ENCODE data around the gene MAP1LC3B.
"Not testable (repeated sequence)": the region's sequence is repeated elsewhere in the genome, so short reads cannot be mapped to it uniquely, and the experiment has no call there.

Gene MAP1LC3B

DNA sequence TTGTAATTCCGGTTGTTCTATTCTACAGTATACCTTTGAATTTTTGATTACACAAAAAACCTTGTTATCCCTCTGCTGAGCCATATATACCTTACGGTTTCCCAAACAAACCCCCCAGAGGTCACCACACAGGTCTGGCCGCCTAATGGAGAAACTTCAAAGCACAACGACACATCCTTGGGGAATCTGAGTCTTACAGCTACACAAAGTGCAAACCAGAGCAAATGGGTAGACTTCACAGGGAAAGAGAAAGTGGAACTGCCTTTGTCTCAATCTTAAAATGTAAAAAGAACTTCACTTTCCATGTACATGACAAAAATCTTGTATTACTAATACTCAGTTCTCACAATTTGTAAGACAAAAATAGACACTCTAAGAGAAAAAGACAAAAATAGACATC, 11.3 kb upstream of the MAP1LC3B start:
- no peak for DNase-seq (ENCODE audit: low read depth, low spot score)

DNA sequence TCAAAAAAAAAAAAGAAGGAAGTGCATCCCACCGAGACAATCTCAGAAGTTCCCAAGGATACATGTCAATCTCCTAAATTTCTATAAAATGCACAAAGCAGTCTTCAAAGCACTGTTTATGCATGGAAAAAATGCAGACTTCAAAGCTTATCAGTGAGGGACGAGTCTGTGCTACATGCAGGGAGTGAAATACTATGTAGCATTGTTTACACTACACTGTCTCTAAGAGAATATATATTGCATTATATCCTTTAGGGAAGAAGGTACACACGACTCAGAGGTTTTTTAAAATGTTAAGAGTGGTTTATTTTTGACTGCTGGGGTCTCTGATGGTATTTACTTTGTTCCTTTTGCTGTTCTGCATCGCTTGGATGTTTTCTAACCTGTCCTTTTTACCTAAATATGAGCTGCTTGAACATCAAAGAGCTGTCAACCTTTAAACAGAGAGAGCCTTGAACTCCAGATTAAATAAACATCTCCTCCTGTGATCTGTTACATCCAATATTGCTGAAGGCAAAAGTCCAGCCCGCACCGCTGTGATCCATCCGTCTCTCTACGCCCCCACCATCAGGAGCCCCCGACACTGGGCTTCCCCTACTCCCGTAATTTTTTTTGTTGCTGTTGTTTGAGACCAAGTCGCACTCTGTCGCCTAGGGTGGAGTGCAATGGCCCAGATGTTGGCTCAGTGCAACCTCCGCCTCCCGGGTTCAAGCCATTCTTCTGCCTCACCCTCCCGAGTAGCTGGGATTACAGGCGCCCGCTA, 9.9 kb upstream of the MAP1LC3B start:
- DNase-seq (ENCODE audit: low read depth, low spot score) = no peak

DNA sequence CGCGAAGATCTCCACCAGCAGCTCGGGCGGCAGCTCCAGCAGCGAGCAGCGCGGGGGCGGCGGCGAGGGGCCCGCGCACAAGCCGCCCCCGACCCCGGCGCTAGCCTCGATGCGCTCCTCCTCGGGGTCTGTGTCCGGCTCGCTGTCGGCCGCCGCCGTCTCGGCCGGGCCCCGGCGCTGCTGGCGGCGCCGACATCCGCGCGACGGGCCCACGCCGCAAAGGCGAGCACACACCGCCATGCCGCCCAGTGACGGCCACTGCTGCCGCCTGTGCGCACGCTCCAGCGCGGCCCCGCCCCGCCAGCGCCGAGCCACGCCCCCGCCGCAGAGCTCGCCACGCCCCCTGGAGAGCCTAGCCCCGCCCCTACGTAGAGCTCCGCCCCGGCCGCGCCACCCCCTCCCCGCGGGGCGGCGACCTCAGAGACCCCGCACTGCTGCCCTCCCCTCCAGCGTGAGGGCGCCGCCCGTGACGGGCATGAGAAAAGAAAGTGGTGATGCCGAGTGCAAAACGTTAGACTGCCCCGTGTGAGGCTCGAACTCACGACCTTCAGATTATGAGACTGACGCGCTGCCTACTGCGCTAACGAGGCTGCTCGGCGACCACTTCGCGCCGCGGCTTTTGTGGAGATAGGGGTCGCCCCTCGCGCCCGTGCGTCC, 8.5 kb upstream of the MAP1LC3B start, which contains the start of gene FBXO31:
Gene FBXO31, minus strand, starts transcription at position 272 of the 657 bp plus-strand sequence. Its CDS starts 32 bp downstream, at position 240.
- DNase-seq (ENCODE audit: low read depth, low spot score) = peak; percentile 85

- DNase-seq (ENCODE audit: low read depth, low spot score) = no peak
Observed at GRCh38 chr16:87384162-87384874, 7.8 kb upstream of the MAP1LC3B start.

DNA sequence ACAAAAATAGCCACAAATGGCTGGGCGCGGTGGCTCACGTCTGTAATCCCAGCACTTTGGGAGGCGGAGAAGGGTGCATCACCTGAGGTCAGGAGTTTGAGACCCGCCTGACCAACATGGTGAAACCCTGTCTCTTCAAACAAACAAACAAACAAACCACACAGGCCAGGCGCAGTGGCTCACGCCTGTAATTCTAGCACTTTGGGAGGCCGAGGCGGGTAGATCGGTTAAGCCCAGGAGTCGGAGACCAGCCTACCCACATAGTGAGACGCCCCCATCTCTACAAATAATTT, 7.3 kb upstream of the MAP1LC3B start:
- DNase-seq (ENCODE audit: low read depth, low spot score) = not testable (repeated sequence)

DNA sequence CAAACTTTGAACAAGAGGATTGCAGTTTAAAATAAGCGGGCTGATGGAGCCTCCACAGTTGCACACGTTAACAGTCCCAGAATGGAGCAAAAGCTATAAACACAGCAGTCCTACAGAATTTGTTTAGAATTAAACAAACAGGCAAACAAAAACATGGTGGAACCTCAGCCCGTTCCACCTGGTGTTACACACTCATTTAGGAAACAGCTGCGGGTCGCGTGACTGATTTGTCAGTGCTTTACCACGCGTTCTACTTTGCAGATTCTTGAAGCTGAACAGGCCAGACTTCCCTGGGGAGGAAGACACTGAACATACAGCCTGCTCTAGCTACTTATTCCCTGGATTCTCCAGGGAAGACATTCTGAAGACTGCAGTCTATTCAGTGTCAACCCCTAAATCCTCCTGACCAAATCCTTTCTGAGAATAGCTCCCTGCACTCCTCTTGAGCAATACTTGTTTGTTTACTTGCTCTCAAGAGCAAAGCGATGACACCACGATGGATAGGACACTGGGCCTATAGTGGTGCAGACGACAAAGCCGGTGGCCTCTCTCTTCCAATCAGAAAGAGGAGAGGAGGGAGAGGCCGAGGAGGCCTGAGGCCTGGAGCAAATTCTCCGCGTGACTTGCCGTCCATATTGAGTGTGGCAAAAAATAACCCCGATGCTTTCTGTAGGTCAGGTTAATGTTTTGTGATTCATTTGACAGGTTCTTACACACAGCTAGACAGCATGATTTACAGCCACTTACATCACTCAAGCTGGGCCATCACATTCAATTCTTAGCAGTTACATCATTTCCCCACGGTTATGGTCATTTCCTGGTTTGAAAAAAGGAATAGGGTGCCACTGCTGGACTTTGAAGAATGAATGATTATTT, 4.0 kb upstream of the MAP1LC3B start:
- peak; percentile 95 for DNase-seq (ENCODE audit: low read depth, low spot score)

- no peak for DNase-seq (ENCODE audit: low read depth, low spot score)
Observed at GRCh38 chr16:87388818-87389134, 3.4 kb upstream of the MAP1LC3B start.

- no peak for DNase-seq (ENCODE audit: low read depth, low spot score)
Observed at GRCh38 chr16:87389245-87389644, 2.9 kb upstream of the MAP1LC3B start.

DNA sequence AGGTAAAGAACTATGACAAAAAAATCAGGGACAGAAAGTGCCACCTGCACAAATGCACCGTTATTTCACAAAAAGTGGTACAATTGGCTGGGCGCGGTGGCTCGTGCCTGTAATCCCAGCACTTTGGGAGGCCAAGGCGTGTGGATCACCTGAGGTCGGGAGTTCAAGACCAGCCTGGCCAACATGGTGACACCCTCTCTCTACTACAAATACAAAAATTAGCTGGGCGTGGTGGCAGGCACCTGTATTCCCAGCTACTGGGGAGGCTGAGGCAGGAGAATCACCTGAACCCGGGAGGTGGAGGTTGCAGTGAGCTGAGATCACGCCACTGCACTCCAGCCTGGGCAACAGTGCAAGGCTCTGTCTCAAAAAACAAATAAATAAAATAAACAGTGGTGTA, 2.2 kb upstream of the MAP1LC3B start:
- DNase-seq (ENCODE audit: low read depth, low spot score) = not testable (repeated sequence)

DNA sequence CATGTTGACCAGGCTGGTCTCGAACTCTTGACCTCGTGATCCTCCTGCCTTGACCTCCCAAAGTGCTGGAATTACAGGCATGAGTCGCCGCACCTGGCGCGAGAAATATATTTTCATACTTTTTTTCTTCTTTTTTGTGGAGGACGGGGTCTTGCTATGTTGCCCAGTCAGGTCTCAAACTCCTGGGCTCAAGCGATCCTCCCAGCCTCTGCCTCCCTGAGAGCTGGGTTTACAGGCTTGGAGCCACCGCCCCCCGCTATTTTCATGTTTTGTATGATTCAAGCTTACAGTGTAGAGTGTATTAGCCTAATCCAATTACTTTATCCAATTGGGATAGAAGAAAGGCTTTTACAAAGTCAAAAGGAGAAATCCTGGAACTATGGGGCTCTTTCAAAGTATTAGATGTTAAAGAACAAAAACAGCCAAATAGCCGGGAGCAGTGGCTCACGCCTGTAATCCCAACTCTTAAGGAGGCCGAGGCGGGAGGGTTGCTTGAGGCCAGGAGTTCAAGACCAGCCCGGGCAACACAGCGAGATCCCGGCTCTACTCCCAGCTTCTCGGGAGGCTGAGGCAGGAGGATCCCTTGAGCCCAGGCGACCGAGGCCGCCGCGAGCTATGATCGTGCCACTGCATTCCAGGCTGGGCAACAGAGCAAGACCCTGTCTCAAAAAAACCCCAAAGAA, 1.4 kb upstream of the MAP1LC3B start:
- no peak for DNase-seq (ENCODE audit: low read depth, low spot score)

GRCh38 chr16:87391324-87391949, 699 bp upstream of the MAP1LC3B start:
- DNase-seq (ENCODE audit: low read depth, low spot score) = no peak

- no peak for DNase-seq (ENCODE audit: low read depth, low spot score)
Observed at GRCh38 chr16:87392821-87393679, 914 bp downstream of the MAP1LC3B start.

- no peak for DNase-seq (ENCODE audit: low read depth, low spot score)
Observed at GRCh38 chr16:87393680-87394055, 1.5 kb downstream of the MAP1LC3B start.

GRCh38 chr16:87395181-87395842, 3.2 kb downstream of the MAP1LC3B start:
- DNase-seq (ENCODE audit: low read depth, low spot score) = no peak

DNA sequence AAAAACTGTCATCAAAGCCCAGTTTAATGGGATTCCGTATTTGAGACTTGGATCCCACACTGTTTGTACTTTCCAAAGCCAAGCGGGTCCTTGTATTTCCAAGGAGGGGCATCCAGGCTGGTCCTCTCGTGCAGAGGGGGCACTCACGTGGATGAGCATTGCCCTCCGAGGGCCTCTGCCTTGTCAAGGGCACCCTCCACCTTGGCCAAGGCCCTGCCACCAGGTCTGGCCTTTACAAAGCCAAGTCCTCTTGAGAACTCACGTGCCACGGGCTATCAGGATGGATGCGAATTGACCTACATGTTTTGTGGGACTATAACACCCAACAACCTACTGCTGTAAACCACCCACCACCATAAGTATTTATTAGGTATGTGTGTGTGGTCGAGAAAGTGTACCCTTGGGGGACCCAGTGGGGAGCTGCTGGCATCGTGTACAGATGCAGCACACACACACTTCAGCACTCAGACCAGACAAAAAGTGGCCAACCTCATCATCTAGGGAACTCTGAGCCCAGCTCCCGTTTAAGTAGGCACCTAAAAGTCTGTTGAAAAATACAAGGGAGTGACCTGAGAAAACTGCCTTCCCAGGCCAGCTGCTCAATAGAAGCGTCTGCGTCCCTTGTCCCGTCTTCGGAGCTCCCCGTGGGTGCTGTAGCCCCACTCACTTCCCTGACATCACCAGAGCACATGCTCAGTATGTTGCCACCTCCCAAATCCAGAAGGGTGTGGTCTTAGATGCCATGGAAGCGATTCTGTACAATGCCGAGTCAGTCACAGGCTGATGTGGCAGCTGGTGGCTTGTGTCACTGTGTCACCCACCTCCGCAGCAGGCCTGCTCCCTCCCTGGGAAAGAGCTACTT, 12.9 kb downstream of the MAP1LC3B start:
- DNase-seq (ENCODE audit: low read depth, low spot score) = no peak

GRCh38 chr16:87406495-87407088, 14.5 kb downstream of the MAP1LC3B start:
- DNase-seq (ENCODE audit: low read depth, low spot score) = no peak

GRCh38 chr16:87407511-87408112, 15.5 kb downstream of the MAP1LC3B start:
- DNase-seq (ENCODE audit: low read depth, low spot score) = no peak

- no peak for DNase-seq (ENCODE audit: low read depth, low spot score)
Observed at GRCh38 chr16:87409153-87409552, 17.0 kb downstream of the MAP1LC3B start.
